ENCODE results near the gene PGLYRP2. TPM values are rescaled to one million over a fixed set of nuclear protein-coding genes. Genes with fewer than 3 reads are reported as not detected.

The PGLYRP2 gene
- total RNA-seq, 1 donor from 2014 or later, result not detected

- no peak for DNase-seq (ENCODE audit: low read depth)
- H3K4me3 ChIP-seq (ENCODE audit: low read depth, low read length), result no peak overlapping the region
- TF ChIP-seq CTCF (conservative IDR thresholded peaks at IDR 0.05; ENCODE audit: low read depth, low read length), result no peak
Observed at GRCh38 chr19:15506074-15506571, 26.8 kb upstream of the PGLYRP2 start.

GRCh38 chr19:15502264-15502663 lies 23.0 kb upstream of the PGLYRP2 start:
- TF ChIP-seq CTCF (conservative IDR thresholded peaks at IDR 0.05; ENCODE audit: low read depth, low read length), result no peak
- H3K4me3 ChIP-seq (ENCODE audit: low read depth, low read length), result no peak overlapping the region
- no peak for DNase-seq (ENCODE audit: low read depth)

- DNase-seq (ENCODE audit: low read depth), result no peak
- no peak for TF ChIP-seq CTCF (conservative IDR thresholded peaks at IDR 0.05; ENCODE audit: low read depth, low read length)
- no peak overlapping the region for H3K4me3 ChIP-seq (ENCODE audit: low read depth, low read length)
Observed at GRCh38 chr19:15501596-15501995, 22.3 kb upstream of the PGLYRP2 start.

- DNase-seq (ENCODE audit: low read depth), result no peak
- no peak for TF ChIP-seq CTCF (conservative IDR thresholded peaks at IDR 0.05; ENCODE audit: low read depth, low read length)
- H3K4me3 ChIP-seq (ENCODE audit: low read depth, low read length), result no peak overlapping the region
Observed at GRCh38 chr19:15498910-15499309, 19.6 kb upstream of the PGLYRP2 start.

- no peak for DNase-seq (ENCODE audit: low read depth)
- H3K4me3 ChIP-seq (ENCODE audit: low read depth, low read length), result no peak overlapping the region
- TF ChIP-seq CTCF (conservative IDR thresholded peaks at IDR 0.05; ENCODE audit: low read depth, low read length), result no peak
Observed at GRCh38 chr19:15498156-15498858, 19.0 kb upstream of the PGLYRP2 start.

GRCh38 chr19:15495151-15495550 lies 15.8 kb upstream of the PGLYRP2 start:
- DNase-seq (ENCODE audit: low read depth), result no peak
- TF ChIP-seq CTCF (conservative IDR thresholded peaks at IDR 0.05; ENCODE audit: low read depth, low read length), result no peak
- H3K4me3 ChIP-seq (ENCODE audit: low read depth, low read length), result no peak overlapping the region

All from epithelial cell of proximal tubule (primary cell).